HG03280 (cell line): ENCODE measurements around the gene RASL10A.

Experiments
- ATAC-seq: cut with Tn5 transposase; IDR thresholded peaks from one replicate; pipeline ENCODE4 v1.9.1; 2021; ENCODE audit warnings: mild to moderate bottlenecking, moderate library complexity; ENCODE audit not compliant: unreplicated experiment

RASL10A gene

DNA sequence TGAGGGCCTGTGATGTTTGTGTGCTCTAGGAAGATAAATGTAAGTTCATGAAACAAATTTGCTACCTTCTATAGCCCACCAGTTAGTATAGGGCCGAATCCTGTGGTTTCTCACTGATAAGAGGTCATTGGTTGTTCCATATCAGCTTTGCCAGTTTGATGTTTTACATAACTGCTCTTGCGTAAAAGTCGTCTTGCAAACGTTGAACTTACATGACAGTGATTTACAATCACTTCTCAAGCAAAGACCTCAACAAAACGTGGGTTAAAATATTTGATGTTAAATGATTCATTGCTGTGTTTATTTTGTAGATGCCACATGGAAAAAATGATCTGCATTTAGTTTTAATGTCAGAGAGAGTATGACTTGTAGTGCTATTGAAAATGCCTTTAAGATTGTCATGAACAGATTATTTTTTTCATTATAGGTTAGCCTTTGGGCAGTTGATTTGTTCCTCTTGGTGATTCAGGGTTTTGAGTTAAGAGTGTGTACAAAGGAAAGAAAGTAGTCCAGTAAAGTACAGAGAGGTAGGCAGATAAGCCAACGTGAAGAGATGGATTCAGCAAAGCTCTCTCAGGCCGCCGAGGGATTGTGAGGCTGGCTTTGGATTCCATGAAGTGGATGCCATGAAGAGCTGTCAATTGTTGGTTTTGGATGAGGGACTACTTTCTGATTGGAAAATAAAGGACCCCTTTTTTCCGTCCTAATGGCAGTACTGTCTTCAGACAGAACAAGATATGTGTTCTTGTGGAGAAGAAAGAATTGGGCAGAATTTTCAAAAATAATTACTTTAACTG is 44.8 kb downstream of the RASL10A start:
- no peak for ATAC-seq

GRCh38 chr22:29269731-29270474 is 45.6 kb downstream of the RASL10A start:
- ATAC-seq: no peak

DNA sequence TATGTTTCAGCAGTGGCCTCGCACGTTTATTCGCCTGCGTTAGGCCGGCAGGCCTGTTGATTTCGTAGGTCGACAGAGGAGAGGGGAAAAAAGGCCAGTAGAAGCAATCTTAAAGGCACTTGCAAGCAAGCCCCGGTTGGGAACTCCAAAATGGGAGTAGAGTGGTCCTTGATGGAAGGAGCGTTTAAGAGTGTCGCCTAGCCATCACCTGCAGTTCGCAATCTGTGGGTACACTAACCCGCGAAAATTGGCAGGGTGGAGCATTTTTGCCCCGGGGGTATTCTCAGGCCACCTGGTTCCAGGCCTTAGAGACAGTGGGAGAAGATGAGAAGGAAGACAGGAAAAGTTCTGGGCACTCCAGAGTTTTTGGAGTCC is 46.3 kb downstream of the RASL10A start:
- no peak for ATAC-seq

DNA sequence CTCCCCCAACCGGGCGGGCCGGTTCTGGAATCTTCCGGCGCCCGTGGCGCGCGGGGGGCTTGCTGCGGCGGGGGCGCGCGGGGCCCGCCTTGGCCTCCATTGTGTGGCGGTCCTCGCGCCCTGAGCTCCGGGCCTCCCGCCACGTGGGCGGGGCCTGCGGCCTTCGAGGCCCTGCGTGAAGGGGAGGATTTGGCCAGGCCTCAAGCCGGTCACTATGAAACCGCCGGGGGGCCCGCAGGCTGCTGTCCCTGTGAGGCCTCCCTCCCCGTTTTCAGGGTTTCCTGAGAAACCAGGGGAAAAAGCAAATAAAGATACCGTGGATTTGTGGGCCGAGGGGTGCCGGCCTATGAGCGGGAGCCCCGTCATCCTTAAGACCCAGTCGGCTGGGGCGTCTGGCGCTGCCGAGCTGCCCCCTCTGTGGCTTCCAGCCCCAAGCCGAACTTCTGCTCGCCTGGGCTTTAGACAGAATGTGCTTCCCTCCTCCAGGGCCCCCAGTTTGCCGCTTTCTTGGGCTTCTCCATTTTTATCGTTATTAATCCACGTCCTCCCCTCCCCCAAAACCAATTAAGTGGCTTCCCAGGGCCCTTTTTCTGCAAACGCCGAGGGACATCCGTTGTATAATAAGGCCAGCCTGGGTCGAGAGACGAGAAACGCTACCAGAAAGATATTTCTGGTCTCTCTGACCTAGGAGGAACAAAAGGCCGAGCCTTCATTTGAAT is 46.8 kb downstream of the RASL10A start:
- peak; percentile 22 for ATAC-seq

- peak; percentile 78 for ATAC-seq
These were observed 47.5 kb downstream of the RASL10A start, which contains the start of the genes EWSR1 and RHBDD3 for GRCh38 chr22:29267858-29268510. Gene EWSR1, plus strand, starts transcription at chr22:29268268. Its CDS starts 69 bp downstream, at chr22:29268337. Gene RHBDD3, minus strand, starts transcription at chr22:29267981. Its CDS starts 2,355 bp downstream, at chr22:29265626.

GRCh38 chr22:29267462-29267857 is 48.0 kb downstream of the RASL10A start:
- ATAC-seq: peak; percentile 34

DNA sequence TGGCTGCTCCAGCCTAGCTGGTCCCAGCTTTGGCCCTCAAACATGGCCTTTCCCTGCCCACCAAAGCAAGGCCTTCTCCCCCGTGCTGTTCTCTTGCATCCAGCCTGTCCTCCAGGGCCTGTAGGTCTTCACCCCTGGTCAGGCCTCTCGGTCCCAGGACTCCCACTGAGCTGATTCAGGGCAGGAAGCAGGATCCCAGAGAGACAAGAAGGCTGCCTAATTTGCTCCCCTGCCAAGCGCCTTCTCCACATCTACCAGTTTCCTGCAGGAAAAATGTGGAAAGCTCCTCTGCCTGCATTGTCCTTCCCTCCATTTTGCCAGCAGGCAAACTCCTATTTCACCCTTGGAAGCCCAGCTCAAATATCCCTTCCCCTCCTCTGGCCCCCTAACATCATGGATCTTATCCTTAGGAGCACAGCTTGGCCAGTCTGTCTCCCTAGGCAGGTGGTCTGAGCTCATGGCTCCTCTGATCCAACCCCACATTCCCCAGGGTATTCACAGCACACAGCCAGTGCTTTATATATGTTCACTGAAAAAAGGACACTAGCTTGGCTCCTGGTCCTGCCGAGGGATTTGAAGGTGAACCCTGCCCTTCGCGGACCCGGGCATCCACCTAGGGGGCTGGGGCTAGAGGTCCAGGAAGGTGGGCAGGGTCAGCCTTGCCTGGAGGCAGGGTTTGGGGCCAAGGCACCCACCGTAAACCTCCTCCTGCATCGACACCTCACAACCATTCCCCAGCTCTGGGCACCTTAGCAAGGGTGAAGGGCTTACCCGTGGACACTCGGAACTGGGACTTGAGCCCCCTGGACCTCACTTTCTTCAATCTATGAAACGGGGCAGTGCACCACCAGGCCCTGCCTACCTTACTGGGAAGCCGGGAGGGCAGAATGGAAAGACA is 48.7 kb downstream of the RASL10A start:
- no peak for ATAC-seq

DNA sequence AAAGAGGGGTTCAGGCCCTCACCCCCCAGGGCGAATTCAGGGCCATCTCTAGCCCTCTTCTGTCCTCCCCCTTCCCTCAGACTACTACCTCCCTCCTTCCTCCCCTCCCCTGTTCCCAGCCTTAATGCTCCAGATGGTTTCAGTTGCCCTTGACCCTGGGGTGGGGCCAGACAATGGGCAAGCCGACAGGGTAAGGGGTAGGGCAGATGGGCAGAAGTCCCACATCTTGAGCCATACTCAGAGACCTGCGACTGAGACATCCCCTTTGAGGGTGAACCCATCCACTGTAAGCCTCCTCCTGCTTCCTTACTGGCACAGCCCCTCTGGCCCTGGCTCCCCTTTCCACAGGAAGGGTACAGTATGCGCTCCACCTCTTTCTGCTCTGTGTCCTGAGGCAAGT is 49.6 kb downstream of the RASL10A start:
- ATAC-seq: no peak

DNA sequence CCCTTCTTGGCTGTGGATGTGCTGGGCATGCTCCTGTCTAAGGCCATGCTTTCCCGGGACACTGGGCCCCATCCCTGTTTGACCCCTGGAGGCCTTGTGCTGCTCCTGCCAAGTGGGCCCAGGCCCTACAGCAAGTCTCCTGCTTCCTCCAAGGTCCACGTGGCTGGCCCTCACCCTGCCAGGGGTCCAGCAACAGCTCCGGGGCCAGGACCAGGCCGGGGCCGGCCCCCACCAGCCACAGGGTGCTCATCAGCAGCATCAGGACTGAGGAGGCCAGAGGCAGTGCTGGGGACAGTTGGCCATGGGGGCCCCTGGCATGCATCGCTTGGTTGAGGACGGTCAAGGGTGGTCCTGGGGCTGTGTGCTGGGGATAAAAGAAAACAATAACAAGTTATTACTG is 50.2 kb downstream of the RASL10A start:
- no peak for ATAC-seq

DNA sequence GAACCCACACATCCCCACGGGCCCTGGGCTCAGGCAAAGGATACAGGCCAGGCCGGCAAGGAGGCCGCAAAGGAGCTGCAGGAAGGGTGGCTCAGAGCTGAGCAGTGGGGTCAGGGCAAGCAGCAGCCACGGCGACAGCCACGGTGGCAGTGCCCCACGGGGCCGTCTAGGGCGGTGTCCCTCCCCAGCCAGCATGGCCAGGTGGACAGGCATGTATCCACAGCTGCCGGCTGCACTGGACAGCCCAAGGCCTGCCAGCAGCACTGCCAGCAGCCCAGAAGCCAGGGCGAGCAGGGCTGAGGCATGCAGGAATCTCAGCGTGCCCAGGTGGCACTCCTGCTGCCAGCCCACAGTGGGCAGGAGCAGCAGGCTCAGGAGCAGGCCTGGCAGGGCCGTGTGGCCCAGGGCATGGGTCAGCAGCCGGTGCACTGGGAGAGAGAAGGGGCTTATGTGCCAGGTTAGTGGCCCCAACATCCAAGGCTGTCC is 51.7 kb downstream of the RASL10A start:
- ATAC-seq: no peak
